Stimulated activated CD8-positive, alpha-beta memory T cell treated with anti-CD3 and anti-CD28 coated beads, Interleukin-12 subunit alpha, Interleukin-12 subunit beta, amount 100 ng/mL, for 24 hours (primary cell): ENCODE data around the gene TTLL7.
"Not testable (repeated sequence)": the region's sequence is repeated elsewhere in the genome, so short reads cannot be mapped to it uniquely, and the experiment has no call there.

Experiments
- DNase-seq: peaks from one replicate; pipeline ENCODE4 v3.0.0-alpha.2; 2020; ENCODE audit errors: extremely low read depth

Gene TTLL7

DNA sequence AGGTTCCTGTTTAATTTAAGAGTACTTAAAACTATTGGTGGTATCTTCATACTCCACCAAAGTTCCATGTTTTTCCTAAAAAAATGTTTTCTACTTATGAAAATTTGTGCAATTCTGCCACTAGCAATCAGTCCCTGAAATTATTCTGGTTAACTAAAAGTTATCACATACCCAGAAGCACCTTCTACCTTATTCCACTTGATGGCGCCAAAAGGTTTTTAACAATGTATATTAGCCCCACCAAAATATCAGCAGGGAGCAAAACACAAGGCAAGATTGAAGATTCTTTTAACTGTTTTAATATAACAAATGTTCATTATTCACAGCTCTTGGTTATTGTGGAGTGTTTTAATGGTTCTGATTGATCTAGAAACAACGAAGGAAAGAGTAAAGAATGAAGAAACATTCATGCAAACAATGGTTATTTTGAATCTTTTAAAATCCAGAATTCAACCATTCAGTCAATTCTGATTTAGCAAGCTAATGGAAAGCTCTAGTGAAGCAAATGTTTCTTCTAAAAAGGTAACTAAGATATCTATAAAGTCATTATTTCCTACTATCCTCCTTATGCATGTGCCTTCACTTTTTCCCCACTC is 67.2 kb downstream of the TTLL7 start:
- DNase-seq = no peak

DNA sequence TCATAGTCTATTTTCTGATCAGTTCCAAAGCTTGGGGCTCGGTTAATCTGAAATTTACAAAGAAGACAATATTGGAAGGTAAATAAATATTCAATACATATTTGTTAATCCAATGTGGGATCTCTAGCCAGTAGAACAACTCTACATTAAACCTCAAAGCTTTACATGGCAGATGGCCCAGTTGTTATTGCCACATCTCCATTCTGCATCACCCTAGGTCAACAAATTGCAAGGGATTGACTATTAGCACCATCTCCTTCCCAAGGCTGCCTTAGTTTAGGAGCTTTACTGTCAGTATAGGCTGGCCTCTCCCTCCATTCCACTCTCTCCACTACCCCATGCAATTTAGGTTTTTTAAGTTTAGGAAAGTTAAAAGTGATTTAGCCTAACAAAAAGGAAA is 69.7 kb downstream of the TTLL7 start:
- no peak for DNase-seq

DNA sequence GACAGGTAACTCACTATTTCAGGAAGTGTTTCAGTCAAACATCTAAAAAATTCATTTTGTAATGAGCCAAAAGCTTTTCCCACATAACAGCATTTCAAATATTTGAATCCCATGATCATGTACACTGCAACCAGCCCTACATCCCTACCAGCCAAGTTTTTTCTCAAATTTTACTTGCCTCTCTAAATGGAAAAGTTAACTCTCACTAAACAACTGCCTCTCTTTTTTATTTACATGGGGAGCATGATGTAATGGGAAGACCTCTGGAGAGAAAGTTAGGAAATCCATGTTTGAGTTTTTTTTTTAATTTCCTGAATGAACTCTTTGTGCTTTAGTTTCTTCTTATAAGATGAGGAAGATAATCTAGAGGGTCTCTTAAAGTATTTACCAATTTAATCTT is 70.5 kb downstream of the TTLL7 start:
- no peak for DNase-seq

DNA sequence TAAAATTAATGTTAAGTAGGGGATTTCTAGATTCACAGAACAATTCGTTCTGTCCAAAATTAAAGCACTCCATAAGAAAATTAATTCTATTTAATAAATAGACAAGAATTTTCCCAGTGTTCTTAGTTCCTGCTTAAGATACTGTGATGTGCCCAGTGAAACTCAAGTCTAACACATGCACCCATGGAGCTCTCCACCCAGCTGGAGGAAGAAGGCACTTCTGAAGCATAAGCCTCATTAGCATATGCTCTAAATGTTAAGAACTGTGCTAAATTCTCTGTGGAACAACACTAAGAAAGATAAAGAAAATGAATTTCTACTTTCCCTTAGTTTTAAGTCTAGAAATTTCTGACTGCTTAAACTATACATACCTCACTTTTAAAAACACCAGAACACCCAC is 71.2 kb downstream of the TTLL7 start:
- no peak for DNase-seq

DNA sequence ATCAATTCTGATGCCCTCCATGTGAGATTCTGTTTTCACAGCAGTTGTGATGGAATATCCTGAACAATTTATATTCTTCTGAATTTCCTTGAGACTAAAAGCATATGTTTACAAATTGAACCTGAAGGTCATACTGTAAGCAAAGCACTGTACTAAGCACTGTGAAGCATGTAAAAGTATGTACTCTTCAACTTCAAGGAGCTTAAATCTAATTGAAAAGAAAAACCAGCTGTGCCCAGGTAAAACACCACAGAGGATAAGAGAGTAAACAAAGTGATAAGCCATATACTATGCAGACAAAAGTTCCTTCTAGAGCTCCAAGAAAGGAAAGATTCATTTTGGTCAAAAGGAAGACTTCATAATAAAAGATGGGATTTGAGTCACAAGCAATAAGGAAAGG is 71.9 kb downstream of the TTLL7 start:
- no peak for DNase-seq

DNA sequence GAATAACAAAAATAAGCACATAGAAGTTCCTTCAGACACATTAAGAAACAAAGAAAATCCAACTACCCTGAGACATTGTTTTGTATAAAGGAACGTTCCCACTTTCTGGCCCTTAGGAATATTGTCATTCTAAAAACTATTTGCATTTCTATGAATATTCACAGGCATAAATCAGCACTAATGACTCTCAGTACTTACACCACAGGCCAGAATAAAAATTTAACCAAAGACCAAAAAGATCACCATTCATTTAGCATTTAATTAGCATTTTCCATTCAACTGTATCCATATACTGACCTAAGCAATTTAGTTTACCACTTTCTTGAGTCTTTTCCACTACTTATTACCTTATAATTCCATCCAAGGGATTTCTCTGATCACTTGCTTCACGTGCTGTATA is 75.4 kb downstream of the TTLL7 start:
- DNase-seq = no peak

DNA sequence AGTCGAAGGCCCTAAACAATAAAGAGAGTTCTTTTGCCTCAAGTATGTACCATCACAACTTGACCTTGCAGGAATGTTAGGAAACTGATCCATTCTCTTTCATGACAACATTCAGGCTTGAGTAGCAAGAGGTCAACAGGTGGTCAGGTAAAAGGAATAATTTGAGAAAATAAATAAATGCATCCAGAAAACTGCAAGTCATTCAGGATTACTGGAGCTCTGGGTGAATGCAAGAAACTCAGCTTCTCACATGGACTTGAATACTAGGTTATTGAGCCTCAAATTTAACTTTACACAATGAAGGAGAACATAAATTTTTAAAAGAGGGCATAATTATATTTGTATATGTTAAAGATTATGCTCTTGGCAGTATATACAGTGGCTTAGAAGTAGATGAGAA is 76.5 kb downstream of the TTLL7 start:
- DNase-seq = no peak

DNA sequence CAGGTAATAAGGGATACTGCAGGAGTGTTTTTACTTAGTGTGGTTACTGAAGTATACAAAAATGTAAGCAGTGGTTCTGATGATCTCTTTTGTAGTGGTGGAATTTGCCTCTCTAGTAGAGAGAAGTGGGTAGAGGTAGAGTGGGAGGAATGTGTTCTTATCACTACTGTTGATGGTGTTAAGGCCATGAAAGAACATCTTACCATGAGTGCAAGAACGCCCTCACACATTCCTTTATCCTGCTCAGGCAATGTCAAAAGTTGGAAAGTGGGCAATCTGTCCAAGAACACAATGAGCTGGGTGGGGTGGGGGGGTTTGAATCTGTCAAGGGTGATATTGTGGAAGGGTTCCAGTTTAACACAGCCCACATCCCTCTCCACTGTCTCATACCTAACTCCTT is 78.6 kb downstream of the TTLL7 start:
- DNase-seq = no peak

DNA sequence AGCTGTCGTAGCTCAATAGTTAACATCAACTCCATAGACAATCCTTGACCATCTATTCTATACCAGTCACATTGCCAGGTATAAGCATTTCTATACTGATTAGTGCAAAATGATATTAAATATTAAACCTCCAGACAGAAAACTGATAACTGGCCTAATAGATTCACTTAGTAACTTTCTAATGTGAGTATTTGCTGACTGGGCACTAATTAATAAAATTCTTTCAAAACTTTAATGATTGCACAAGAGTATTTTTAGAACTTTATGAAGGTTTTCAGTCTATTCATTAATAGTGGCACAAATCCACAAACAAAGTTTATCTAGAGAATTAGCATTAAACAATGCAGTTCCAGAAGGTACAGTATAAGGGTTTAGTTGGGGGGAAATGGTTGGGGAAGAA is 79.1 kb downstream of the TTLL7 start:
- no peak for DNase-seq

DNA sequence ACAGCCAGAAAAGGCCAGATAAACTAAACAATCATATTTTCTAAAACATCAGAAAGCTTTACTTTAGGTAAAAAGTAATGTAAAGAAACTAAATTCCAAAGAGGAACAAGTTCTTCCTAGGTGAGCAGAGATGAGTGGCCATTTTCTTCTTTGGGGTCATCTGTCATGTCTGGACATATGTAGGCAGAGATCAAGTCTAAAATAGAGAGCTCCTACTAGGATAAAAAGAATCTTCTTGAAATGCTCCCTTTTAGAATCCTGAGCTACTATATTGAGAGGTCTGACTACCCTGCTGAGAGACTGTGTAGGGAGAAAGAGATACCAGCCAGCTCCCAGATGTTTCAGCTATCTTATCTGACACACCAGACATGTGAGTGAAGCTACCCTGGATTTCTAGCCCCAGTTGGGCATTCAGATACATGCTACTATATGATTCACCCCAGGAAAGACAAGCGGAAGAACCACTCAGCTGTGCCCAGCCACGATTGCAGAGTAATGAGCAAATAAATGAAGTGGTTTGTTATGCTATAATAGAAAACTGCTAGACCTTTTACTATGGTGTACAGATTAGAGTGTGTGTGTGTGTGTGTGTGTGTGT is 80.1 kb downstream of the TTLL7 start:
- DNase-seq = no peak

DNA sequence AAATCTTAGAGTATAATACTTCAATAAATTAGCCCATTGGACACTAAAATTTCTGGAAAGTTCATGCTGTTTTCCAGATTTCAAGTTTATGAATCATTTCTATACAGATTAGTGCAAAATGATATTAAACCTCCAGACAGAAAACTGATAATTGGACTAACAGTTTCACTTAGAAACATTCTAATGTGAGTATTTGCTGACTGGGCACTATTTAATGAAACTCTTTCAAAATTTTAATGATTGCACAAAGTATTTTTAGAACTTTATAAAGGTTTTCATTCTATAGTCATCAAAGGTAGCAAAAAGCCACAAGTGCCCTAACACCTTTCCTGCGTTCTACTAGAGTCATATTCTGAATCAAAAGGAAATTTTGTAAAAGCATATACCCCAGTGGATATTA is 81.0 kb downstream of the TTLL7 start:
- DNase-seq = no peak

DNA sequence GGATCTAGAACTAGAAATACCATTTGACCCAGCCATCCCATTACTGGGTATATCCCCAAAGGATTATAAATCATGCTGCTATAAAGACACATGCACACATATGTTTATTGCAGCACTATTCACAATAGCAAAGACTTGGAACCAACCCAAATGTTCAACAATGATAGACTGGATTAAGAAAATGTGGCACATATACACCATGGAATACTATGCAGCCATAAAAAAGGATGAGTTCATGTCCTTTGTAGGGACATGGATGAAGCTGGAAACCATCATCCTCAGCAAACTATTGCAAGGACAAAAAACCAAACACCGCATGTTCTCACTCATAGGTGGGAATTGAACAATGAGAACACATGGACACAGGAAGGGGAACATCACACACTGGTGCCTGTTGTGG is 82.8 kb downstream of the TTLL7 start:
- DNase-seq = not testable (repeated sequence)

DNA sequence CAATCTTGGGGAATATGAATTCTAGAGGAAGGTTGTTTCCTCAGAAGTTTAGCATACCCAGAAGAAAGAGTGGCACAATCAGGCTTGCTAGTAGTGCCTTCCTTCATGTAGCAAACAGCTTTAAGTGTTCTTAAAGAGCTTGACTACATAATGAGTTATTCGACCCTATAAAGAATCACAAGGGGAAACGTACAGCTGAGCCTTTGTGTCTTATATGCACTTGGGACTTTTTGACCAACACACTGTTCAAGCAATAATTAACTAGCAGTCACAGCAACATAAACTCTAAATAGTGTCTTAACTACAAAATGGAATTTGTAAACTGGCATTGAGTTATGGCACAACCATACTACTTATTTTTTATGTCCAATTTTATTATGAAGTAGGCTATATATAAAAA is 86.1 kb downstream of the TTLL7 start:
- no peak for DNase-seq

DNA sequence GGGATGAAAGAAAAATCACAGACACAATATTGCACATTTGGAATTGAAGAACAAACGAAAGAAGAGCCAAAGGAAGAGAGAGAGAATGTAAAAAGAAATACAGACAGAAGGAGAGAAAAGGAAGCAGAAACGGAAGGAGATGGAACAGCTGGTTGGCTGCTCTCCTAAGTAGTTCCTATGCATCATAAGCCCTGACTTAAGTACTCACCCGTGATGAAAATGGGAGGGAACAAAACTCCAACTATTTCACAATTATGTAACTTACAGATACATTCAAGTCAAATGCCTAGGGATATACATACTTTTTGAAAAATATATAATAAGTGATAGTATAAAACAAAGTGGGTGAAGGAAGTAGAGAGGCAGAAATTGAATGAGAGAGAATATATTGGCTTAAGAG is 88.5 kb downstream of the TTLL7 start:
- no peak for DNase-seq

DNA sequence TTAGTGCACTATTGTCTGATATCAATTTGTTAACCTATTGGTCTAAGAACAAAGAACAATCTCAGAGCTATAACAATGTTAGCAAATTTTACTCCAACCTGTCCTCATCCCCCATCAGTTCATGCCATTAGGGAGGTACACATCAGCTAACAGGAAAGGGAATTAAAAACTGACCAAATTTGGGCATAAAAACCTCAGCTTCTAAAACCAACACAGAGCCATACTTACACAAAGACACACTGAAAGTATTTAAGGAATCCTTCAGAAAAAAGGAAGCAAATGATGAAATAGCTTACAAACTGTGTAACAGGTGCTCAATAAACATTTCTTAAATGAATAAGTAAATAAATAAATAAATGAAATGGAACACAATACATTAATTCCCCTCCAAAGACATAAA is 89.2 kb downstream of the TTLL7 start:
- no peak for DNase-seq

DNA sequence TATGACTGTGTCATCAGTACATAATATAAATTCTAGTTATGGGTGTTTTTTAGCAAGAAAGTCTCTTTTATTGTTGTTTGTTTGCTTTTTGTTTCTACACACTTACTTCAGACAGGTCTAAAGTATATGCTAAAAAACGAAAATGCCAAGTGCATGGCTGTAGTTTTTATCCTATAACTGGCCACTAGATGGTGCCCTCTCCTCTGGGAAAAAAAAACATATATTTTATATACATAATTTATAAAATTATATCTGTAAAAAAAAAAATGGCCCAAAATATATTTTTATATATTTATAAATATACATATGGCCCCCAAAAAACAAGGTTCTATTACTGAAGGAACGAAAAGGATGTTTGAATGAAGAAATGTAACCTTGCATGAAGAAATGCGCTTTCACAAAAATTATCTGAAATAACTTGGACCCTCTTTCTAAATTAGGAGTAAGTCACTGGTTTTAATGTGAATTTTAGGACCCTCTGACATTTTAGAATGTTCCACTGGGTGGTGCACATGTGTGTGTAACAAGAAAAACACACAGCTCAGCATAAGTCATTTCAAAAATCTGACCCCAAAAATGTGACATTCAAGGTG is 93.5 kb downstream of the TTLL7 start:
- DNase-seq = no peak

DNA sequence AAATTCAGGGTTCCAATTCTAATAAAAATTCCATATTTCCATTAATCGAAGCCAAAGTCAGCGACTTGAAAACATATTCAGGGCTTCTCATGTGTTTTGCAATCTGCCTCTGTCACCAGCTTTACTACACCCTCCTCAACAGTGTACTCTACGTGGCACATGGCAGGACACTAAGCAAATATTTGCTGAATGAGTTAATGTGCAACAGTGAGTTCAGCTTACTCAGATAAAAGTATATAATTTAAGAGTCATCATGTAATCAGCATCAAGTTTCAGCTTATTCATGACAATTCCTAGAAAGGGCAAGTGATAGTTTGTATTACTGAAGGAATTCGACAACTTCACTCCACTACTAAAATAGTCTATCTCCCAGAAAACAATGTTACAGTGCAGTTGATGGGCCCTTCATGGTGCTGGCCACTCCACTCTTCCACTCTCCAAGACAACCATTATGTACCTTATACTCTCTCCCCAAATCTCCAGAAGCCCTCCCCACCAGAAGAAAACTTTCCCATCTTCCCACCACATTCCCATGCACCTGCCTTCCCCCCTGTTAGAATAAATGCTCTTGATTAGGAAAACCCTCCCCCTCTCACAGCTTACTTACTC is 97.3 kb downstream of the TTLL7 start:
- DNase-seq = no peak

DNA sequence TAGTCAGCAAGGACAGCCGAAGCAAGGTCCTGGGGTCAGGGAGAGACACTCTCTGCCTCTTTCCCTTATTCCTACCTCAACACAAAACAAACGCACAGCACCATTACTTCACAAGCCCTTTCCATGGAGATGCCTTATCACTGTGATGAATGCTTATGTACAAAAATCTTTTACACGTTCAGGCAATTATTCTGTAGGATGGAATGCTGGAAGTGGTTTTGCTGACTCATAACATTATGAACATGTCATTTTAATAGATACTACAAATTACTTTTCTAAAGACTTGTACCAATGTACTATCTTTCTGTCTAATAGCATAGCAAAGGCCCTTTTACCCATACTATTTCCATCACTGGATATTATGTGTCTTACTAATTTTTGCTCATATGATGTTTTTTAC is 98.4 kb downstream of the TTLL7 start:
- no peak for DNase-seq

DNA sequence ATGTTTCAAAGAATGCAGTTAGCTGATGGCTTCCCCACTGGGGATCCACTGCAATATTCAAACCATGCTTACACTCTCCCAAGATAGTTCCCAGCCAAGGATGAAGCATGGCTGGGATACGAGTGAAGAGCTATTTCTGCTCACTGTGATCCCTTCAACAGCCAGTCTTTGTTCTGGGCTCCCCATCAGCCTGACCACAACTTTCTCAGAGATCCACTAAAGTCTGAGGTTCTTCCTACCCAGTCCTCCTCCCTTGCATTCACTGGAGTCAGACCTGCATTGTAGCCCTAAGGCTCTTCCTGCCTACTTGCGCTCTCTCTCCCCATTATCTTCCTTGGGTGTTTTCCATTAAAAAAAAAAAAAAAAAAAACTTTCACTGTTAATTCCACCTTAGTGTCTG is 101.4 kb downstream of the TTLL7 start:
- no peak for DNase-seq

DNA sequence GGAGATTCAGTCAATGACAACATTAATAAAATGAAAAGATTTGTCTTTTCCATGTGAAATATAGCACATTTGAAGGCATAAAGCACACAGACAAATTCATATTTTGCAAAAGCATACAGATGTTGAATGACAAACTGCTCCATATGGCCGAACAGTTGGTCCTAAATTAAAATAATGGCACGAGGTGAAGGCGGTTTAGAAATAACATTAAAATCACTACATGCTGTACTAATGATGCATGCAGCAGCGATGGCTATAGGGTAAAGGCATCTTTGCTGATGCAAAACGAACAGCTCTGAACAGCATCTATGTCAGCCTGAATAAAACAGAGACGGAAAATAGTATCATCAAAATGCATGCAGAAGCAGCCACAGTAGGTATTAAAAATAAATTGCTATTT is 102.6 kb downstream of the TTLL7 start:
- no peak for DNase-seq

DNA sequence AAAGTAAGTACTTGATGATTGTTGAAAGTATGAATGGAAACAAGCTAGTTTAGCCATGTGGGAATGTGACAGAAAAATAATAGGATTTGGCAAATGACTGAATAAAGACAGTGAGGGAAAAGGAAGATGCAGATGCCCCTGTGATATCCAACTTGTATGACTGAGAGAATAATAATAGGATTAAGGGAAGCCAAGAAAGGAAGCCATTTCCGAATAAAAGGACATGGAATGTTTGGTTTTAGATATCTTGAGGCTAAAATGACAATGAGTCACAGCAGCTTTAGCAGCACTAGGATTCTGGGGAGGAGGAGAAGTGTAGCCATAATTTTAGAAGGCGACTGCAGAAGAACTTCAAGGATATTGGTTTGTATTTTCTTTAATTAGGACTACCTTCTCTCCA is 109.2 kb downstream of the TTLL7 start:
- DNase-seq = no peak

DNA sequence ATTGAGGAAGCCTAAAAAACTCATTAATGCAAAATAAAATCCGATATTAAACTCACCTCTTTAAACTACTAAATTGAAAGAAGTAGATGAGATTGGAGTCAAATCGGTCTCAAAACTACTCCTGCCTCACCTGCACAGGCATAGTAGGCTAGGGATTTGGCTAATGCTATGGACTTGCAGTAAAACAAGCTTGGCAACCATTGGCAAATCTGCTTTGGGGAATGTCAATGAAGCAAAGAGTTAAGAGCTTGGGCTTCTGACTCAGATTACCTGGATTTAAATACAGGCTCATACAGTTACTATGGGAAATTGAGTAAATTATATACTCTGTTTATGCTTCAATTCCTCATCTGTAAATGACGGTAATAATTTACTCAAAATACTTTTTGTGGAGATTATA is 111.4 kb downstream of the TTLL7 start:
- DNase-seq = no peak

DNA sequence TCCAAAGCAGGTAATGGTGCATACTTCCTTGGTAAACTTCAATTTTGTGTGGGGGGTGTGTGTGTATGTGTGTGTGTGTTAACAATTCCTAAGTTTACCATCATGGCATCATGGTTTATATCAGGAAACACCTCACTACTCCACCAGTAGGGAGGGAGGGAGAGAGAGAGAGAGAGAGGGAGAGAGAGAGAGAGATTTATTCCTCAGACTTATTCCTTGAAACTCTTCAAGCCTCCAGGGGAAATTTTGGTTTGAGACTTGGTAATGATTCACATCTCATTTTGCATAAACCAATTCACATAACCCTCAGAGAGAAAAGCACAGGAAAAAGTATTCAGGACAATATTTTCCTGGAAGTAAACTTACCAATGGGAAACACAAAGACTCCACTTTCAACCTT is 115.0 kb downstream of the TTLL7 start:
- no peak for DNase-seq

DNA sequence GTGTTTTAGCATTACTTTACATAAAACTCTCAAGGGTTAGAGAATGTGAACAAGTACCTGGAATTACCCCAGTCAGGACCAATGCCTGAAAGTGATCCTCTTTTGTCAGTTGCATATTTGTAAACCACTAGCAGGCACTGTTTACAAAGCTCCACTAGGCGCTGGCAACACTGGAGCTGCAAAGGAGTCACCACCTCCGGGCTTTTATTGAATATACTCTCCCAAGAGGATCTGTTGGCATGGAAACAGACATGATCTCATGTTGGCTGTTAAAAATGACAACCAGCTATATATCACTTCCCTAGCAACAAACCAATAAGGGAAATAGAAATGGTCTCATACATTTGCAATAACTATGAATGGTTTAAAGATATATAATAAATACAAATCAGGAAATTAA is 116.0 kb downstream of the TTLL7 start:
- no peak for DNase-seq
